ENCODE measurements around the gene MYO9B.
A peak's percentile ranks its signal among the peaks of the same experiment; 100 is the strongest.

Gene MYO9B

GRCh38 chr19:17235971-17236777 lies 160.6 kb downstream of the MYO9B start:
- CTCF ChIA-PET = interaction anchor here (0.6 to 1.4 kb wide), 9 partner anchors 9 to 170 kb away, joined by 3 to 6 read pairs (median 3); partner anchors contain the start of genes BABAM1, HAUS8 and NR2F6
- DNase-seq = peak; percentile 35
- Mint-ChIP-seq H3K36me3 (peaks cover 5% of the 10 kb centered on the region), H3K27ac (peak overlapping the region; percentile 55), H3K9me3 (no peaks in the 10 kb centered on the region), H3K4me1 (peaks cover 28% of the 10 kb centered on the region), H3K4me3 (peak overlapping the region; percentile 81), H3K27me3 (peaks cover 8% of the 10 kb centered on the region)

GRCh38 chr19:17236811-17237543 lies 161.4 kb downstream of the MYO9B start:
- peaks cover 28% of the 10 kb centered on the region for H3K4me1 Mint-ChIP-seq
- CTCF ChIA-PET = interaction anchor here (1.3 kb wide), 1 partner anchor 30 kb away, joined by 3 read pairs; the partner anchor contains the start of gene BABAM1
- H3K27ac Mint-ChIP-seq = no peak overlapping the region

GRCh38 chr19:17237747-17238706 lies 162.4 kb downstream of the MYO9B start:
- no peak for DNase-seq
- Mint-ChIP-seq H3K9me3 (no peaks in the 10 kb centered on the region), H3K27me3 (peaks cover 20% of the 10 kb centered on the region), H3K4me1 (peaks cover 30% of the 10 kb centered on the region), H3K36me3 (no peaks in the 10 kb centered on the region), H3K4me3 (peak overlapping the region; percentile 51), H3K27ac (peak overlapping the region; percentile 47)
- CTCF ChIA-PET = interaction anchor here (1.3 kb wide), 1 partner anchor 29 kb away, joined by 3 read pairs; the partner anchor contains the start of gene BABAM1

More at GRCh38 chr19:17236811-17237543, 161.4 kb downstream of the MYO9B start:
- Mint-ChIP-seq H3K9me3 (no peaks in the 10 kb centered on the region), H3K36me3 (peaks cover 3% of the 10 kb centered on the region), H3K27me3 (peaks cover 12% of the 10 kb centered on the region), H3K4me3 (peak overlapping the region; percentile 81)
- DNase-seq = no peak

- H3K36me3 Mint-ChIP-seq = no peaks in the 10 kb centered on the region
- CTCF ChIA-PET = no interaction called here
Observed at GRCh38 chr19:17240062-17240752, 164.6 kb downstream of the MYO9B start.

GRCh38 chr19:17240826-17241399 lies 165.3 kb downstream of the MYO9B start:
- no peak for DNase-seq
- H3K9me3 Mint-ChIP-seq = no peaks in the 10 kb centered on the region
- no peak overlapping the region for H3K4me3 Mint-ChIP-seq
- CTCF ChIA-PET = no interaction called here
- H3K4me1 Mint-ChIP-seq = peaks cover 15% of the 10 kb centered on the region
- H3K27me3 Mint-ChIP-seq = peaks cover 39% of the 10 kb centered on the region
- H3K27ac Mint-ChIP-seq = no peak overlapping the region
- H3K36me3 Mint-ChIP-seq = no peaks in the 10 kb centered on the region

More at GRCh38 chr19:17240062-17240752, 164.6 kb downstream of the MYO9B start:
- Mint-ChIP-seq H3K9me3 (no peaks in the 10 kb centered on the region), H3K4me3 (no peak overlapping the region), H3K27me3 (peaks cover 39% of the 10 kb centered on the region), H3K4me1 (peaks cover 15% of the 10 kb centered on the region), H3K27ac (no peak overlapping the region)
- no peak for DNase-seq

- Mint-ChIP-seq H3K36me3 (no peaks in the 10 kb centered on the region), H3K4me3 (peak overlapping the region; percentile 18), H3K4me1 (peaks cover 12% of the 10 kb centered on the region), H3K9me3 (no peaks in the 10 kb centered on the region), H3K27ac (no peak overlapping the region), H3K27me3 (peaks cover 56% of the 10 kb centered on the region)
- CTCF ChIA-PET = interaction anchor here (1.1 to 1.5 kb wide), 3 partner anchors 17 to 38 kb away, joined by 4 to 5 read pairs (median 4); no protein-coding TSS in a partner anchor
- no peak for DNase-seq
Observed at GRCh38 chr19:17242431-17243208, 167.0 kb downstream of the MYO9B start.

GRCh38 chr19:17243211-17243829 lies 167.7 kb downstream of the MYO9B start:
- H3K36me3 Mint-ChIP-seq = no peaks in the 10 kb centered on the region
- CTCF ChIA-PET = interaction anchor here (1.1 to 1.5 kb wide), 3 partner anchors 17 to 38 kb away, joined by 4 to 5 read pairs (median 4); no protein-coding TSS in a partner anchor
- H3K27ac Mint-ChIP-seq = no peak overlapping the region
- peaks cover 10% of the 10 kb centered on the region for H3K4me1 Mint-ChIP-seq
- DNase-seq = no peak
- no peaks in the 10 kb centered on the region for H3K9me3 Mint-ChIP-seq
- H3K4me3 Mint-ChIP-seq = no peak overlapping the region
- H3K27me3 Mint-ChIP-seq = peaks cover 63% of the 10 kb centered on the region

GRCh38 chr19:17243830-17244617 lies 168.4 kb downstream of the MYO9B start:
- Mint-ChIP-seq H3K36me3 (no peaks in the 10 kb centered on the region), H3K4me1 (peaks cover 10% of the 10 kb centered on the region), H3K27ac (peak overlapping the region; percentile 24), H3K4me3 (peak overlapping the region; percentile 50), H3K27me3 (peaks cover 67% of the 10 kb centered on the region), H3K9me3 (no peaks in the 10 kb centered on the region)
- CTCF ChIA-PET = interaction anchor here (1.1 to 1.5 kb wide), 3 partner anchors 16 to 37 kb away, joined by 4 to 5 read pairs (median 4); no protein-coding TSS in a partner anchor
- no peak for DNase-seq

- H3K4me1 Mint-ChIP-seq = peaks cover 10% of the 10 kb centered on the region
- no peaks in the 10 kb centered on the region for H3K9me3 Mint-ChIP-seq
- H3K27ac Mint-ChIP-seq = no peak overlapping the region
- H3K27me3 Mint-ChIP-seq = peaks cover 75% of the 10 kb centered on the region
- peak; percentile 35 for DNase-seq
- CTCF ChIA-PET = interaction anchor here (1.0 kb wide), 1 partner anchor 9 kb away, joined by 5 read pairs; no protein-coding TSS in a partner anchor
- H3K36me3 Mint-ChIP-seq = no peaks in the 10 kb centered on the region
- H3K4me3 Mint-ChIP-seq = peak overlapping the region; percentile 50
Observed at GRCh38 chr19:17244618-17245534, 169.3 kb downstream of the MYO9B start.

GRCh38 chr19:17245535-17245984 lies 170.0 kb downstream of the MYO9B start, which contains the start of gene NR2F6:
Gene NR2F6, minus strand, starts transcription at chr19:17245919. Its CDS starts 699 bp downstream, at chr19:17245220.
- no peak for DNase-seq
- H3K4me1 Mint-ChIP-seq = peaks cover 10% of the 10 kb centered on the region
- H3K27ac Mint-ChIP-seq = peak within 1 kb of the TSS; percentile 80
- CTCF ChIA-PET = interaction anchor here (1.0 kb wide), 1 partner anchor 10 kb away, joined by 5 read pairs; no protein-coding TSS in a partner anchor
- H3K4me3 Mint-ChIP-seq = peak within 1 kb of the TSS; percentile 84
- H3K9me3 Mint-ChIP-seq = no peaks in the 10 kb centered on the region
- no peaks in the 10 kb centered on the region for H3K36me3 Mint-ChIP-seq
- H3K27me3 Mint-ChIP-seq = peaks cover 73% of the 10 kb centered on the region
